ENCODE measurements around the gene CD7. TPM values are rescaled to one million over a fixed set of nuclear protein-coding genes. Genes with fewer than 3 reads are reported as not detected.
"Not testable (repeated sequence)": the region's sequence is repeated elsewhere in the genome, so short reads cannot be mapped to it uniquely, and the experiment has no call there.

The CD7 gene
- polyA plus RNA-seq, 3 donors = 0.34 to 0.42 (median 0.40) TPM

DNA sequence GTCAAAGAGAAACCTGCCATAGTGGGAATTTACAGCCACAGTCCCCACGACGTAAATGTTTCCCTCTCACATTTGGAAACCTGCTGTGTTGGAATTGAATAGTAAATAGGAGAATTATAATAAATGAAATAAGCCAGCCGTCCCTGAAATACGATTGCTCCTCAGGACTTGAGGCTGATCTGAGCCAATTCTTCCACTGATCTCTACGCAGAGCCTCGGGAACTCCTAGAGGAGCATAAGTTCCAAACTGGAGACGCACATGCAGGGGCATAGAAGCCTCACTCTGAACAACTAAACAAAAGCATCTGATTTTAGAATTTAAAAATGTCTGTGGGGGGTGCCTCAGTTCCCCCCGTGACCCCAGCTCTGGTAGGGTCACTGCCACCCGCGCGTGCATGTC is 31.5 kb upstream of the CD7 start:
- DNase-seq (ENCODE audit: extremely low read depth in 1 of 11, low read depth in 9 of 11, low spot score in 4 of 11) = no peak

DNA sequence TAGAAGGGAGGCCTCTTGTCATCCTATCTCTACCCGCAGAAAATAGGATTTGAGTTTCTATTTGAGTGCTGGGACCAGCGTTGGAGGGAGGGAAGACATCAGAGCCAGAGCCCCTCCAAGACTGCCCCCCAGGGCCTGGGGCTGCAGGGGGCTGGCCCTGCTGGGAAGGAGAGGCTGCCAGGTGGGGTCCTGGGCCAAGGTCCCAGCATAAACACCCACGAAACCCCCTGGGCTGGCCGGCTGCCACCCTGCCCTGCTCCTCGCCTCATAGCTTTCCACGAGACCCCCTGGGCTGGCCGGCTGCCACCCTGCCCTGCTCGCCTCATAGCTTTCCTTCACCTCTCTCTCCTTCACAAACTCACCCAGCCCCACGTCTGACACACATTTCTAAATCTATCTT is 31.0 kb upstream of the CD7 start:
- DNase-seq (ENCODE audit: extremely low read depth in 1 of 11, low read depth in 9 of 11, low spot score in 4 of 11) = no peak

DNA sequence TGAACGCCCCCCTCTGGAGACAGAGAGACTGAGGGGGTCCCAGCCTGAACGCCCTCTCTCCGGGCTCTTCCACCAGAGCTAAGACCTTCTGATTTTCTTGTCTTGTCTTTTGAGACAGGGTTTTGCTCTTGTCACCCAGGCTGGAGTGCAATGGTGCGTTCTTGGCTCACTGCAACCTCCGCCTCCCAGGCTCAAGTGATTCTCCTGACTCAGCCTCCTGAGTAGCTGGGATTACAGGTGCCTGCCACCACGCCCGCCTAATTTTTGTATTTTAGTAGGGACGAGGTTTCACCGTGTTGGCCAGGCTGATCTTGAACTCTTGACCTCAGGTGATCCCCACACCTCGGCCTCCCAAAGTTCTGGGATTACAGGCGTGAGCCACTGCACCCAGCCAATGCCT is 30.6 kb upstream of the CD7 start:
- not testable (repeated sequence) for DNase-seq (ENCODE audit: extremely low read depth in 1 of 11, low read depth in 9 of 11, low spot score in 4 of 11)

DNA sequence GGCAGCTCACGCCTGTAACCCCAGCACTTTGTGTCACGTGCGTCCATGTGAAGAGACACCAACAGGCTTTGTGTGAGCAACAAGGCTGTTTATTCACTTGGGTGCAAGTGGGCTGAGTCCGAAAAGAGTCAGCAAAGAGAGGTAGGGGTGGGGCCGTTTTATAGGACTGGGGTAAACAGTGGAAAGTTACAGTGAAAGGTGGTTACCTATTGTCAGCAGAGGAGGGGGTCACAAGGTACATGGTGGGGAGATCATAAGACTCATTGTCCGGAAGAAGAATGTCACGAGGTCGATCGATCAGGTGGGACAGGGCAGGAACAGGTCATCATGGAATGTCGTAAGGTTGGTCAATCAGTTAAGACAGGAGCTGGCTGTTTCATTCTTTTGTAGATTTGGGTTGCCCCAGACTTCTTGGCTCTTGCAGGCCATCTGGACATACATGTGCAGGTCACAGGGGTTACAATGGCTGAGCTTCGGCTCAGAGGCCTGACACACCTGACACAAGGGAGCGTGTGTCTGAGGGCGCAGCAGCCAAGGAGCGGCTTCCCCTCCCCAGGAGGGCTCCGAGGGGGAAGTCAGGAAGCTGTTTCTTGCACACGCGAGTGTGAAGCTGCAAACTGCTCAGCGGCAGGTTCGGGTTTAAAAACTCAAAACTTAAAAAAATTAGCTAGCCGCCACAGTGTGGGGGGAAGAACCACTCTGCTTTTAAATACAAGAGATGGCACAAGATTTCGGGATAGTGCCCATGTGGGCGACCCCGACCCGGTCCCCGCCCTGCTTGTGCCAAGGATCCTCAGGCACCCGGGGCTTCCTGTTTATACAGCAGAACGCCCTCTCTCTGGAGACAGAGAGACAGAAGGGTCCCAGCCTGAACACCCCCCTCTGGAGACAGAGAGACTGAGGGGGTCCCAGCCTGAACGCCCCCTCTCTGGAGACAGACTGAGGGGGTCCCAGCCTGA is 29.2 kb upstream of the CD7 start:
- DNase-seq (ENCODE audit: extremely low read depth in 1 of 11, low read depth in 9 of 11, low spot score in 4 of 11) = no peak

- DNase-seq (ENCODE audit: extremely low read depth in 1 of 11, low read depth in 9 of 11, low spot score in 4 of 11) = no peak
Observed at GRCh38 chr17:82345151-82345976, 28.0 kb upstream of the CD7 start.

- DNase-seq (ENCODE audit: extremely low read depth in 1 of 11, low read depth in 9 of 11, low spot score in 4 of 11) = no peak
Observed at GRCh38 chr17:82344175-82344907, 26.9 kb upstream of the CD7 start.

DNA sequence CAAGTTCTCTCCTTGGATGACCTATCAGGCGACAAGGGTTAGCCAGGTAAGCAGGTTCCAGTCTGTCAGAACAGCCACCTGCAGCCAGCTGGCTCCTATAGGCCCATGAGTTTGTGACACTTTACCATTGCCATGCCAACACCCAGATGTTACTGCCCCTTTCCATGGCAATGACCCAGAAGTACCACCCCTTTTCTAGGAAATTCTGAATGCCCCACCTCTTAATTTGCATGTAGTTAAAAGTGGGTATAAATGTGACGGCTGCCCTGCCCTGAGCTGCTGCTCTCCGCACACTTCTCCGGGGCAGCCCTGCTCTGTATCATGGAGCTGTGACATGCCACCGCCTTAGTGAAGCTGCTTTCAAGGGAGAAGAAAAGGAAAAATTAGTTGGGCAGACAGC is 26.2 kb upstream of the CD7 start:
- DNase-seq (ENCODE audit: extremely low read depth in 1 of 11, low read depth in 9 of 11, low spot score in 4 of 11) = no peak

GRCh38 chr17:82342361-82343079 is 25.1 kb upstream of the CD7 start:
- no peak for DNase-seq (ENCODE audit: extremely low read depth in 1 of 11, low read depth in 9 of 11, low spot score in 4 of 11)

DNA sequence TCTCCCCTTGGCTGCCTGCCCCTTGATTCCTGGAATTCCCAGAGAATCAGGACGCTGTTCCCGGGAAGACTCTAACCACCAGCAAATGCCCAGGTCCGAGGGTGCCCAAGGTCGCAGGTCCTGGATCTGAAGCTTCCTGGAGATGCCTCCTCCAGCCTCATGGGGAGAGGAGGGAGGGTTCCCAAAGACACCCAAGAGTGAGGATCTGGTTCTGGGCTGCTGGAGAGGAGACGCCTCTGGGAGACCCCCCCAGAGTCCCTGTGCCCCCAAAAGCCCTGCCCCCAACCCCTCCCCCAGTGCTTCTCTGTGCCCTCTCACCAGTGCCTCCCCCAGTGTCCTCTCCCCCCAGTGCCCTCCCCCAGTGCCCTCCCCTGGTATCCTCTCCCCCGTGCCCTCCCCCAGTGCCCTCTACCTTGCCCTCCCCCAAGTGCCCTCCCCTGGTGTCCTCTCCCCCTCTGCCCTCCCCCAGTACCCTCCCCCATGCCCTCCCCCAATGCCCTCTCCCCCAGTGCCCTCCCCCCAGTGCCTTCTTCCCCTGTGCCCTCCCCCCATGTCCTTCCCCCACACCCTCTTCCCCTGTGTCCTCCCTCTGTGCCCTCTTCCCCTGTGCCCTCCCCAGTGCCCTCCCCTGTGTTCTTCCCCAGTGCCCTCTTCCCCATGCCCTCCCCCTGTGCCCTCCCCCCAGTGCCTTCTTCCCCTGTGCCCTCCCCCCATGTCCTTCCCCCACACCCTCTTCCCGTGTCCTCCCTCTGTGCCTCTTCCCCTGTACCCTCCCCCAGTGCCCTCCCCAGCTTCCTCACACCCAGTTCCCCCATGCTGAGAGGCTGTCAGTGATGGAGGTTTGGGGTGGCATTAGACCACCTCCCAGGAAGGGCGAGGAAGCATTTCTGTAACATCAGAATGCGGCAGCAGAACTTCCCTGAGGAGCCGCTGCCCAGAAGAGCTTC is 22.5 kb upstream of the CD7 start:
- no peak for DNase-seq (ENCODE audit: extremely low read depth in 1 of 11, low read depth in 9 of 11, low spot score in 4 of 11)

DNA sequence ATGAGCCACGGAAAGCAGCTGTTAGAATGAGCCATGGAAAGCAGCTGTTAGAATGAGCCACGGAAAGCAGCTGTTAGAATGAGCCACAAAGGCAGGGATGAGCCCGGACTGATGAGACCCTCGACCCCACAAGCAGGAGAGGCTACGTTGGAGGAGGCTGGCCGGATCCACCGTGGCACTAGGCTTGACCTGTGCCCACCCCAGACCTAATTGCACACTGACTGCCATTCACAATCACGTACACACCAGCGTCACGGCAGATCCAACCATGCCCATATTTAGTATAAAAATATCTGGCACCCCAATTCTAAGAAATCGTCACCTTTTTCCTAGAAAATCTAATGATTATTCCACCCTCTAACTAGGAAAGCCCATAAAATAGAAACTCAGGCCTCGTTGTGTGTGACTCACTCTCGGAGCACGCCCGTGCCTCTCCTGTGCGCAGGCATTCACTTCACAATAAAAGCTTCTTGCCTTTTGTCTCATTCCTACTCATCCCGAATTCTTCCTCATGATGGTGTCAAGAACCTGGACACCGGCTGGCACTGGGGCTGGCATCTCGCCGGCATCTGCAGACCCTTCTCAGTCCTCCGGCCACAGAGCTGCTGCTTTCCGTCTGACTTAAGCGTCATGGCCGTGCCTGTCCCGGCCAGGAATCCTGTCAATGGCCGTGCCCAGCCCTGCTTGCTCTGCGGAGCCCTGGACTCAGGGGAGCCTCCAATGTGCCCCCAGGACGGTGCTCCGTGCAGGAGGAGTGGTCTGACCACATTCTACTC is 21.6 kb upstream of the CD7 start:
- no peak for DNase-seq (ENCODE audit: extremely low read depth in 1 of 11, low read depth in 9 of 11, low spot score in 4 of 11)

DNA sequence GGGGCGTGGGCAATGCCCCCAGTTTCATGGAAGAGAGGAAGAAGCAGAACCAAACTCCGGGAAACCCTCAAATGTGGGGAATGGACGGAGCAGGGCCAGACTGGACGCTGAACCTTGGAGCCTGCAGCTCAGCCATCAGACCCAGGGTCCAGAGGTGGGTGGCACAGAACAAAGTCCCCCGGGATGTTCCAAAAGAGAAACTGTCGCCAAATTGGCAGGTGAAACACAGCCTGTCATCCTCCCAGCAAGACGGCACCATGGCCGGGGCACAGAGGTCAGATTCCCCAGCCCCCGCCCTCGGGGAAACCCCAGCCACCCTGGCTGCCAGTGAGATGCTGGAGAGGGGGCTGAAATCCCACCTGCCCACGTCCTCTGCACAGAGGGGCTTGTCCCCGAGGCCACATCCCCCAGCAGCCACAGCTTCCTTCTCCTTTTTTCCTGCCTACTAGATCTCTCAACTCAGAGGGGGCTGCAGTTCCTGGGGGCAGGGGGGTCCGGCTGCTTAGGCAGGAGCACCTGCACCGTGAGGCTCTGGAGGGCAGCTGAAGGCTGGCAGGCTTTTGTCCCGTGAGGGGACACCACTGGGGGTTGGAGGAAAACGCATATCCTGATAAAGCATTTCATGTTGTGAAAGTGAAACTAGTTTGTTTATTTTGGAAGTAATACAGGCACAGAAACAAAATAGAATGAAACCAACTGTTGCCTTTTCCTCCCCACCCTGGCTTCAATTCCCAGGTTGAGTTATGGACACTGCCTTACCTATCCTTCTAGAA is 17.4 kb upstream of the CD7 start:
- DNase-seq (ENCODE audit: extremely low read depth in 1 of 11, low read depth in 9 of 11, low spot score in 4 of 11) = no peak

DNA sequence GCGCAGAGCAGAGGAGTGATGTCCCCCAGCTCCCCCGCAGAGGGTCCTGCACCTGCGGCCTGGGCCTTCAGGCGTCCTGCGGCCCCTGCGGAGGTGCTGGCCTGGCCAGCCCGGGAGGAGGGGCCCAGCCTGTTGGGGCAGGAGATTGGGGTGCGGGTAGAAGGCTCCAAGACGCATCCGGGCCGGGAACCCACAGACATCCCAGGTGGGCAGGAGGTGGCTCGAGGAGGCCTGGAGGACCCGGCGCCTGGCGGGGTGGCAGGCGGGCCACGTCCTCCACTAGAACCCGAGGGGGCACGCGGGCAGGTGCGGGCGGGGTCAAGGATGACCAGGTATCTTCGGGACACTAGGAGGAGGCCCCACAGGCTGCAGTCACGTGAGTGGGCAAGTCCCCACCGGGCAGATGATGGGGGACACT is 16.8 kb upstream of the CD7 start:
- DNase-seq (ENCODE audit: extremely low read depth in 1 of 11, low read depth in 9 of 11, low spot score in 4 of 11) = no peak

DNA sequence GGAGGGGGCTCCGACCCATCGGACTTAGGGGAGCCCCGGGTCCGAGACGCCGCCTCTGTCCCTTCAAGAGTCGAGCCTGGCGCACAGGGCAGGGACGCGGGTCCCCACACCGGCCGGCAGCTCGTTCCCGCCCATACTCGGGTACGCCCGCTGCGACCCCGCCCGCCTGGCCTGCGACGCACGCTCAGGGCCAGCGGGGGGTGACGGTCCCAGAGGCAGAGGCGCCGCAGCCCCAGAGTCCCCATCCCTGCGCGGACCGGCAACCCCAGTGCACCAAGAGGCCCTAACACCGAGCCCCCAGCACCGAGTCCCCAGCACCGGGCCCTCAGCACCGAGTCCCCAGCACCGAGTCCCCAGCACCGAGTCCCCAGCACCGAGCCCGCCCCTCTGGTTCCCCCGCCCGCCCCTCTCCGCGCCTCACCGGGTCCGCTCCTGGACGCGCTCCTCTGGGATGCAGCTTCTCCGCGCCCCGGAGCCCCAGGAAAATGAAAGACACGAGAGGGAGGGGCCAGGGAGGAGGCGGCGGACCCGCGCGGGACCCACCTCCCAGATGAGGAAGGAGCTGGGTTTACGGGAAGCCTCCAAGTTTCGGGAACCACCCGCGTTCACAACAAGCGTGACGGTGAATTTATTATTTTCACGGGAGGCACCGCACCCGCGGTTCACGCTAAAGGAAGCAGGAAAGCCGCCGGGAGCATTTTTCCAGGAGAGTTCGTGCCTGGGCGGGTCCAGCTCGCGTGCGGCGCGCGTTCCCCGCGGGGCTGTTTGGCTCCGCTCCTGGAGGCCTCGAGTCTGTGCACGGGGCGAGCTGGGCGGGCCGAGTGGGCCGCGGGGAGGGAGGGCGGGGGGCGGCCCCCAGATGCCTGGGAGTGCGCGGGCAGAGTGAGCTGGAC is 16.1 kb upstream of the CD7 start, which contains the start of gene SECTM1:
SECTM1 (minus strand) TSS at position 488 of the 893 bp plus-strand sequence. CDS start 6,526 bp downstream, outside the sequence.
- DNase-seq (ENCODE audit: extremely low read depth in 1 of 11, low read depth in 9 of 11, low spot score in 4 of 11) = no peak

DNA sequence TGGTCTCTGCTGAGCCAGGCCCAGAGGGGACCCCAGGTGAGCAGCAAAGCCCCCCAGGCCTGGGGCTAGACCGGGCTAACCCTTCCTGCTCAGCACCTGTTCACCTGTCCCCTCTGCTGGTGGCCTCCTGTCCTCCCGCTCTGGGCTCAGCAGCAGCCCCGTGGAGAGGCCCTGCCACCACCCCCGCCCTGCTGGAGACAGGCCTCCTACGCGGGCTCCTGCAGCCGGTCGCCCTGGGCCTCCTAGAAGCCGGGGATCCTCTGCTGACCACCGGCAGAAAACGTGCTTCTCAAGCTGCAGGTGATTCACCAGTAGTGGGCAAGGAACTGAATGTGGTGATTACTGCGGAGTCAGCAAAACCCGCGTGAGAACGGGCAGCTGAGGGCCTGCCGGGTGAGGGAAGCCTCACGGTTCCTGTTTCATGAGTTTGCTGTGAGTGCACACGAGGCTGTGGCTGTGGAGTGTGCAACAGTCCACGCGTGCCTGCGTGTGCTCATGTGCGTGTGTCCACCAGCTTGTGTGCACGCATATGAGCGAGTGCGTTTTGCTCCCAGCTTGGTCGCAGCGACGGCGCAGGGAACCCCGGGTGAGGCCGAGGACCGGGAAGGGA is 15.4 kb upstream of the CD7 start:
- DNase-seq (ENCODE audit: extremely low read depth in 1 of 11, low read depth in 9 of 11, low spot score in 4 of 11) = no peak

Measured in renal cortex interstitium (tissue), 11 donors.